K562 (cell line): ENCODE data around the gene ANKS1B. TPM values are rescaled to one million over a fixed set of nuclear protein-coding genes. Genes with fewer than 3 reads are reported as not detected.

Source experiments
- ATAC-seq: fragments of 200-7000 bp; cut with Tn5 transposase; 3 replicates; pipeline ENCODE4 v1.9.1; 2020; ENCODE audit warnings: moderate library complexity
- BruUV-seq: library from RNA; stranded (reverse); fragments of 400-500 nt; replicated peaks from 2 replicates; lab custom pipeline; 2021; lab: Mats Ljungman, UMichigan
- CTCF ChIA-PET: fragments of 300-600 bp; formaldehyde crosslinking; extraction: SDS; loops from one replicate; lab custom pipeline; 2021; ENCODE audit warnings: low intra/inter-chr PET ratio; lab: Yijun Ruan, JAX
- POLR2A ChIA-PET: fragments of 300-600, 350-650 bp; sonication (Branson Sonifier 250); formaldehyde crosslinking; extraction: SDS; loops from one replicate; lab custom pipeline; 2021; ENCODE audit warnings: antibody characterized with exemption, inconsistent platforms; lab: Yijun Ruan, JAX
- DNase-seq, 4 experiments: peaks; one replicate each; pipeline versions ENCODE4 v3.0.0 to v3.0.0-alpha.2; 2011 to 2018; ENCODE audit warnings: low spot score in 3 of 4, mixed read lengths in 3 of 4; ENCODE audit errors: extremely low read depth in 1 of 4
- FAIRE-seq: peaks from 2 replicates; lab custom pipeline; 2011; peaks lifted over from hg19 to GRCh38; lab: Jason Lieb, UNC
- H2AFZ ChIP-seq: 2 replicates; pipeline ENCODE4 v1.6.0; 2011; ENCODE audit warnings: low read depth, low read length, control low read depth, inconsistent platforms
- H3K27ac ChIP-seq: fragments of 200-600 bp; 3 replicates; pipeline ENCODE4 v1.8.0; 2011; ENCODE audit warnings: low read depth, mild to moderate bottlenecking, control low read depth, inconsistent platforms, low read length, moderate library complexity, mixed read lengths; ENCODE audit errors: extremely low read depth
- H3K27me3 ChIP-seq, 2 experiments: fragments of 300-600 bp in 1 of 2; 2 replicates in 1 of 2; 3 replicates in 1 of 2; pipeline versions ENCODE4 v1.6.0 to v1.8.0; 2011; ENCODE audit warnings: inconsistent platforms in 2 of 2, low read length in 2 of 2, mild to moderate bottlenecking in 1 of 2, mixed read lengths in 1 of 2, moderate library complexity in 1 of 2; ENCODE audit not compliant: control insufficient read depth in 2 of 2, insufficient read depth in 2 of 2
- H3K36me3 ChIP-seq: fragments of 300-600 bp; 3 replicates; pipeline ENCODE4 v1.8.0; 2011; ENCODE audit warnings: mild to moderate bottlenecking, low read length, inconsistent platforms; ENCODE audit not compliant: control insufficient read depth, insufficient read depth
- H3K4me1 ChIP-seq, 2 experiments: fragments of 200-600 bp in 1 of 2; replicated peaks in 1 of 2; 2 replicates in 1 of 2; 3 replicates in 1 of 2; pipeline versions ENCODE4 v1.5.1 to v1.8.0; 2011; ENCODE audit warnings: inconsistent platforms in 2 of 2, low read length in 2 of 2, mild to moderate bottlenecking in 1 of 2, mixed read lengths in 1 of 2, moderate library complexity in 1 of 2; ENCODE audit not compliant: control insufficient read depth in 2 of 2, insufficient read depth in 2 of 2
- H3K4me2 ChIP-seq: 2 replicates; pipeline ENCODE4 v1.6.1; 2011; ENCODE audit warnings: low read length, control low read depth, inconsistent platforms, mixed read lengths; ENCODE audit not compliant: insufficient read depth
- H3K4me3 ChIP-seq: fragments of 200-600 bp; sonication (generic), shearing (Covaris generic); 2 replicates; pipeline ENCODE4 v1.5.1; 2016; ENCODE audit warnings: control low read depth, inconsistent platforms
- H3K79me2 ChIP-seq: fragments of 200-600 bp; 3 replicates; pipeline ENCODE4 v1.8.0; 2011; ENCODE audit warnings: low read length, inconsistent platforms; ENCODE audit not compliant: control insufficient read depth, insufficient read depth
- H3K9ac ChIP-seq, 2 experiments: 2 replicates each; pipeline versions ENCODE4 v1.6.0 to v1.6.1; 2011; ENCODE audit warnings: low read depth in 2 of 2, low read length in 2 of 2, control low read depth in 1 of 2, inconsistent platforms in 1 of 2, mild to moderate bottlenecking in 1 of 2, mixed read lengths in 1 of 2; ENCODE audit not compliant: insufficient read depth in 1 of 2
- H3K9me1 ChIP-seq: one replicate; pipeline ENCODE4 v1.6.0; 2011; ENCODE audit warnings: inconsistent platforms, mild to moderate bottlenecking, low read length, moderate library complexity; ENCODE audit not compliant: control insufficient read depth, insufficient read depth
- H3K9me3 ChIP-seq: replicated peaks from 2 replicates; pipeline ENCODE4 v1.5.1; 2011; ENCODE audit warnings: low read depth, low read length, inconsistent platforms; ENCODE audit not compliant: control insufficient read depth, insufficient read depth
- H4K20me1 ChIP-seq: replicated peaks from 2 replicates; pipeline ENCODE4 v1.6.1; 2011; ENCODE audit warnings: low read length, inconsistent platforms, mixed read lengths; ENCODE audit not compliant: control insufficient read depth, insufficient read depth
- CBFA2T3 ChIP-seq: fragments of 450-650 bp; IDR thresholded peaks from 2 replicates; pipeline ENCODE4 v1.6.1; 2017
- PHF20 ChIP-seq: fragments of 450-650 bp; IDR thresholded peaks from 2 replicates; pipeline ENCODE4 v1.6.1; 2018; ENCODE audit not compliant: partially characterized antibody
- POLR2G ChIP-seq: fragments of 200-400 bp; formaldehyde crosslinking; IDR thresholded peaks from 2 replicates; pipeline ENCODE4 v1.6.1; 2017; ENCODE audit warnings: low read depth, mild to moderate bottlenecking, antibody characterized with exemption, low read length, moderate library complexity
- U2AF1 ChIP-seq: fragments of 200-400 bp; formaldehyde crosslinking; optimal IDR thresholded peaks from 2 replicates; pipeline ENCODE3; 2017; ENCODE audit warnings: mild to moderate bottlenecking, low read depth, low read length, moderate library complexity
- WGBS: fragments of 100-300 bp; shearing (Covaris generic); methylation state at CpG from one replicate; pipeline ENCODE4 v1.1.6; 2016; ENCODE audit warnings: low coverage, mixed read lengths; ENCODE audit not compliant: insufficient coverage; ENCODE audit errors: missing lambda C conversion rate; 5-methylcytosine and 5-hydroxymethylcytosine counted together
- in situ Hi-C: fragments of 300-500 bp; cut with MboI; formaldehyde crosslinking; loops from 4 replicates; pipeline ENCODE4 v1.15.0; 2018; ENCODE audit warnings: inconsistent platforms, mixed read lengths
- intact Hi-C: fragments of 100-400 bp; cut with micrococcal nuclease; formaldehyde crosslinking; loops from 2 replicates; pipeline ENCODE4 v1.14.2; 2022
- polyA plus RNA-seq, 8 experiments: library from polyadenylated mRNA; depleted of rRNA in 4 of 8; stranded (reverse) in 5 of 8; unstranded in 3 of 8; fragments of >200 nt; fragmentation: Nextera tagmentation in 2 of 8; fragmentation: Illumina TruSeq in 1 of 8; extraction: Ambion mirVana in 2 of 8; extraction: Trizol in 1 of 8; gene quantifications; 2 replicates each; pipeline versions ENCODE4 v1.2.1 to v1.2.3, GENCODE V29; 2011 to 2014; ENCODE audit warnings: inconsistent platforms in 1 of 8, missing spikeins in 1 of 8
- total RNA-seq, 7 experiments: library from RNA; depleted of rRNA in 6 of 7; stranded (reverse); fragments of >200 nt in 6 of 7; fragmentation: Illumina TruSeq in 2 of 7; extraction: Trizol in 2 of 7; gene quantifications; 2 replicates each; pipeline versions ENCODE4 v1.2.1 to v1.2.3, GENCODE V29; 2011 to 2021; ENCODE audit warnings: low replicate concordance in 1 of 7
- TF ChIP-seq, protein P1 (sequence below), 2 experiments: IDR thresholded peaks in 1 of 2; conservative IDR thresholded peaks in 1 of 2; 2 replicates each; pipeline ENCODE4 v1.6.1; 2016; ENCODE audit warnings: low read depth in 2 of 2, mild to moderate bottlenecking in 1 of 2, missing compliant biosample characterization in 1 of 2, missing genetic modification characterization in 1 of 2, moderate library complexity in 1 of 2
- TF ChIP-seq, protein P2 (sequence below): fragments of 250-450 bp; sonication (Bioruptor Pico); IDR thresholded peaks from 2 replicates; pipeline ENCODE4 v1.5.0; 2021
- TF ChIP-seq, protein P3 (sequence below), 3 experiments: fragments of 200-800 bp in 1 of 3; sonication (Bioruptor generic) in 1 of 3; sonication (generic) in 1 of 3; formaldehyde crosslinking in 1 of 3; IDR thresholded peaks; 2 replicates each; pipeline versions ENCODE4 v1.6.1 to v1.8.0; 2016 to 2022; ENCODE audit warnings: mild to moderate bottlenecking in 2 of 3, missing compliant biosample characterization in 2 of 3, missing genetic modification characterization in 2 of 3, missing genetic modification reagents in 1 of 3
- TF ChIP-seq, protein P4 (sequence below): IDR thresholded peaks from 2 replicates; pipeline ENCODE4 v1.6.1; 2011; ENCODE audit not compliant: insufficient read length; ENCODE audit errors: extremely low read depth

ANKS1B gene
- total and polyA plus RNA-seq, 9 of the 15 experiments (the other 6 are each of a cell fraction or from before 2014, with no cell fraction given) = 0.04 to 0.47 (median 0.28) TPM; not detected in 4

DNA sequence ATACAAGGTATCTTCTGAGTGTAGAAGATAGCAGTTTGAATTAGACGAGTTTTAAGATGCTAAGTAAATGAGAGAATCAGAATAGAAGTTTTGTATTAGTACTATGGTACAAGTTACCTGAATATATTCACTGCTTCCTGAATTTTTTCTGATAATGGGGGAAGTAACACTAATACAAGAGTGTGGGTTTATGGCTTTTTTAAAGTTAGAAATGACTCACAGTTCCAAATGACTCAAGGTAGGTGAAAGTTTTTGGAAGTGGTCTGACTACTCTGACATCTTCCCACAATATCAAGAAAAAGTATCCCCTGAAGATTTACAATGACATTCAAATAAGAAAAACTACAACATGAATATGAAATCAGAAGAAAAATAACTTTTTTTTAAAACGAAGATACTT, 460.9 kb downstream of the ANKS1B start (continued):
- TF ChIP-seq POLR2G = no peak
- no peak for TF ChIP-seq U2AF1

DNA sequence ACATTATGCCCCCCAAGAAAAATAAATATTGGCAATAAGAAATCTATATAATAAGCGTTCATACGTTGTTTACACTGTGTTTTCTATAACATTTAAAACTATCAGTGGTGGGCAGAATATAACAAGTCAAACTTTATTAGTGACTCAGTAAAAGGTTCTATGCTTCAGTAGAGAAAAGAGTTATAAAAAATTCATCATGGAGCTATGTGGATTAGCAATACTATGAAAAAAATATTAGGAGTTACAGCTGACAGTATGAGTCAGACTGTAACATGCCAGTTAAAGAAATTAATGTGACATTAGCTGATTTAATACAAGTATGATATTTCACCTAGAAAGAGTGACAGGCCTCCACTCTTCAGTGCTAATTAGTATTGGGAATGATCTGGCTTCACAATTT, 462.3 kb downstream of the ANKS1B start:
- H3K9me3 ChIP-seq = no peaks in the 10 kb centered on the region
- H3K9me1 ChIP-seq = no peaks in the 10 kb centered on the region
- H3K4me2 ChIP-seq = no peak overlapping the region
- no TSS peak for BruUV-seq
- no peak overlapping the region for H3K4me3 ChIP-seq
- H3K9ac ChIP-seq = no peak overlapping the region
- TF ChIP-seq, protein P1, sequence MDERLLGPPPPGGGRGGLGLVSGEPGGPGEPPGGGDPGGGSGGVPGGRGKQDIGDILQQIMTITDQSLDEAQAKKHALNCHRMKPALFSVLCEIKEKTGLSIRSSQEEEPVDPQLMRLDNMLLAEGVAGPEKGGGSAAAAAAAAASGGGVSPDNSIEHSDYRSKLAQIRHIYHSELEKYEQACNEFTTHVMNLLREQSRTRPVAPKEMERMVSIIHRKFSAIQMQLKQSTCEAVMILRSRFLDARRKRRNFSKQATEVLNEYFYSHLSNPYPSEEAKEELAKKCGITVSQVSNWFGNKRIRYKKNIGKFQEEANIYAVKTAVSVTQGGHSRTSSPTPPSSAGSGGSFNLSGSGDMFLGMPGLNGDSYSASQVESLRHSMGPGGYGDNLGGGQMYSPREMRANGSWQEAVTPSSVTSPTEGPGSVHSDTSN (CRISPR knock-in tag; IDR thresholded peaks at IDR 0.05; ENCODE audit: low read depth) = no peak
- TF ChIP-seq, protein P1 (tag; conservative IDR thresholded peaks at IDR 0.05; ENCODE audit: low read depth) = no peak
- TF ChIP-seq PHF20 (no peak), CBFA2T3 (no peak)
- TF ChIP-seq, protein P2, sequence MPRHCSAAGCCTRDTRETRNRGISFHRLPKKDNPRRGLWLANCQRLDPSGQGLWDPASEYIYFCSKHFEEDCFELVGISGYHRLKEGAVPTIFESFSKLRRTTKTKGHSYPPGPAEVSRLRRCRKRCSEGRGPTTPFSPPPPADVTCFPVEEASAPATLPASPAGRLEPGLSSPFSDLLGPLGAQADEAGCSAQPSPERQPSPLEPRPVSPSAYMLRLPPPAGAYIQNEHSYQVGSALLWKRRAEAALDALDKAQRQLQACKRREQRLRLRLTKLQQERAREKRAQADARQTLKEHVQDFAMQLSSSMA (CRISPR knock-in tag) = no peak
- TF ChIP-seq, protein P3, sequence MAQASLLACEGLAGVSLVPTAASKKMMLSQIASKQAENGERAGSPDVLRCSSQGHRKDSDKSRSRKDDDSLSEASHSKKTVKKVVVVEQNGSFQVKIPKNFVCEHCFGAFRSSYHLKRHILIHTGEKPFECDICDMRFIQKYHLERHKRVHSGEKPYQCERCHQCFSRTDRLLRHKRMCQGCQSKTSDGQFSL (CRISPR knock-in tag; IDR thresholded peaks at IDR 0.05) = no peak
- TF ChIP-seq, protein P3 (tag; IDR thresholded peaks at IDR 0.05) = no peak
- TF ChIP-seq, protein P4, sequence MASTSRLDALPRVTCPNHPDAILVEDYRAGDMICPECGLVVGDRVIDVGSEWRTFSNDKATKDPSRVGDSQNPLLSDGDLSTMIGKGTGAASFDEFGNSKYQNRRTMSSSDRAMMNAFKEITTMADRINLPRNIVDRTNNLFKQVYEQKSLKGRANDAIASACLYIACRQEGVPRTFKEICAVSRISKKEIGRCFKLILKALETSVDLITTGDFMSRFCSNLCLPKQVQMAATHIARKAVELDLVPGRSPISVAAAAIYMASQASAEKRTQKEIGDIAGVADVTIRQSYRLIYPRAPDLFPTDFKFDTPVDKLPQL = no peak
- no peak for FAIRE-seq
- no peaks in the 10 kb centered on the region for H3K36me3 ChIP-seq
- 0% methylated on average over 2 of the region's 2 CpGs for WGBS
- ATAC-seq = no peak
- H3K4me1 ChIP-seq = no peaks in the 10 kb centered on the region
- H3K79me2 ChIP-seq = no peaks in the 10 kb centered on the region
- no peak overlapping the region for H3K27ac ChIP-seq
- H3K27me3 ChIP-seq = no peaks in the 10 kb centered on the region
- in situ Hi-C loops = no loop called here
- H2AFZ ChIP-seq = no peak overlapping the region
- no peak for DNase-seq
- intact Hi-C loops = no loop called here
- CTCF ChIA-PET = no interaction called here
- no peaks in the 10 kb centered on the region for H4K20me1 ChIP-seq
- POLR2A ChIA-PET = no interaction called here
